ENCODE results near the gene RPIA. TPM values are rescaled to one million over a fixed set of nuclear protein-coding genes. Genes with fewer than 3 reads are reported as not detected.

The RPIA gene
- total and polyA plus RNA-seq, 2 of the 13 experiments (the other 11 are each of a cell fraction or from before 2014, with no cell fraction given): 13.3 to 23.9 TPM

DNA sequence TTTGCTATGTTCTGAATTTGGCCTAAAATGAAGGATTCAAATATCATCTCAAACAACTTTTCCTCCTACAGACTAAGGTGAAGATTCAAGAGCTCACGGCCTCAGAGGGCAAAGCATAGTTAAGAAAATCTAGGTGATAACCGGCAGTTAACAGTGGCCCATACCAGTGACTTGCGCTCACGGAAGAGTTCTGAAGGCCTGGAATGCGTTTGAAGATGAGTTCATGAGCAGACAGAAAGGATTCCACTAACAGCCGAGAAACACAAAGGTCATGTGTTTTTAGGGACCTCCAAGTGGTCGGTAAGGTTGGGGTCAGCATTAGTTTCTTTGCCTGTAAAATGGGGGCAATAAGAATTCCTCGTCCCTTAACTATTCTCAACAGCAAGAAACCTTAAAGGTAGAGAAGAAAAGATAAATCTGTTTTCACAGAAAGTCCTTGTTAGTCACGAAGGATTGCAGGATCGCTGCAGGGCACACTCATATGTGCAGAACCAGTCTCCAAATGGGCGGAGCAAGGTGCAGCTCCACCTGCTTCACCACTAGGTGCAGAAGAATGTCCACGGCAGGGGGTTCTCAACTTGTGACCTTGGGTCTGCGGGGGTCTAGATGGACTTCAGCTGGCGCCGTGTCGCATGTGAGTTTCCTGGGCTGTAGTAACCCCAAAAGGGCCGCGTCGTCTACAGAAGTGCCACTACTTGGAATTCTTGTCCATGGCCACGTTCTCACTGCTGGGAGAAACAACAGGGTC lies 708 bp upstream of the RPIA start (continued):
- TF ChIP-seq JUNB (CRISPR knock-in tag; IDR thresholded peaks at IDR 0.05; ENCODE audit: borderline replicate concordance) (no peak), KLF16 (CRISPR knock-in tag; IDR thresholded peaks at IDR 0.05) (0 out of 4 replicates have a peak, but pooled peaks of 1 of the 2 experiments have one; percentile 59), SMARCC2 (IDR thresholded peaks at IDR 0.05) (0 out of 2 replicates have a peak, but pooled peaks have one; percentile 14), ZBTB7A (CRISPR knock-in tag; IDR thresholded peaks at IDR 0.05) (peak; percentile 20; the same call in 1 of the 2 replicates), ZNF710 (CRISPR knock-in tag; IDR thresholded peaks at IDR 0.05; ENCODE audit: borderline replicate concordance) (peak; percentile 12; the same call in 1 of the 2 replicates), KLF13 (CRISPR knock-in tag; IDR thresholded peaks at IDR 0.05) (no peak), ZFX (CRISPR knock-in tag; IDR thresholded peaks at IDR 0.05; ENCODE audit: low read depth) (no peak), CHD4 (IDR thresholded peaks at IDR 0.05; ENCODE audit: borderline replicate concordance, low read length) (peak; percentile 54; the same call in 1 of the 2 replicates), ZNF12 (CRISPR knock-in tag; IDR thresholded peaks at IDR 0.05) (0 out of 2 replicates have a peak, but pooled peaks have one; percentile 8), SMARCE1 (IDR thresholded peaks at IDR 0.05; ENCODE audit: borderline replicate concordance) (no peak), TIGD3 (CRISPR knock-in tag; IDR thresholded peaks at IDR 0.05; ENCODE audit: borderline replicate concordance) (no peak), LCORL (IDR thresholded peaks at IDR 0.05) (no peak), LCORL (CRISPR knock-in tag; IDR thresholded peaks at IDR 0.05) (no peak), HCFC1 (IDR thresholded peaks at IDR 0.05; ENCODE audit: low read depth, low read length) (0 out of 2 replicates have a peak, but pooled peaks have one; percentile 12), JUND (CRISPR knock-in tag; IDR thresholded peaks at IDR 0.05) (peak; percentile 66; the same call in 1 of the 2 replicates), ZNF256 (CRISPR knock-in tag; conservative IDR thresholded peaks at IDR 0.05) (0 out of 2 replicates have a peak, but pooled peaks have one; percentile 31), ZNF724P (CRISPR knock-in tag; IDR thresholded peaks at IDR 0.05; ENCODE audit: borderline replicate concordance) (peak; percentile 0; the same call in 1 of the 2 replicates), HNF4A (CRISPR knock-in tag; IDR thresholded peaks at IDR 0.05) (peak; percentile 22; the same call in 1 of the 2 replicates), NR2F1 (CRISPR knock-in tag; IDR thresholded peaks at IDR 0.05) (peak in 1 of 2 experiments; percentile 35; a peak in 1 of 4 replicates)
- TF ChIP-seq, protein P1, sequence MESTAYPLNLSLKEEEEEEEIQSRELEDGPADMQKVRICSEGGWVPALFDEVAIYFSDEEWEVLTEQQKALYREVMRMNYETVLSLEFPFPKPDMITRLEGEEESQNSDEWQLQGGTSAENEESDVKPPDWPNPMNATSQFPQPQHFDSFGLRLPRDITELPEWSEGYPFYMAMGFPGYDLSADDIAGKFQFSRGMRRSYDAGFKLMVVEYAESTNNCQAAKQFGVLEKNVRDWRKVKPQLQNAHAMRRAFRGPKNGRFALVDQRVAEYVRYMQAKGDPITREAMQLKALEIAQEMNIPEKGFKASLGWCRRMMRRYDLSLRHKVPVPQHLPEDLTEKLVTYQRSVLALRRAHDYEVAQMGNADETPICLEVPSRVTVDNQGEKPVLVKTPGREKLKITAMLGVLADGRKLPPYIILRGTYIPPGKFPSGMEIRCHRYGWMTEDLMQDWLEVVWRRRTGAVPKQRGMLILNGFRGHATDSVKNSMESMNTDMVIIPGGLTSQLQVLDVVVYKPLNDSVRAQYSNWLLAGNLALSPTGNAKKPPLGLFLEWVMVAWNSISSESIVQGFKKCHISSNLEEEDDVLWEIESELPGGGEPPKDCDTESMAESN (CRISPR knock-in tag; conservative IDR thresholded peaks at IDR 0.05): no peak

All from HepG2 (cell line).